Measurements from ENCODE around the gene WHRN. TPM values are rescaled to one million over a fixed set of nuclear protein-coding genes. Genes with fewer than 3 reads are reported as not detected.

Gene WHRN
- total RNA-seq, 4 donors from 2014 or later = 3.7 to 13.2 (median 6.0) TPM

- Histone ChIP-seq H3K27ac (no peak overlapping the region), H3K27me3 (peaks cover 0 to 25% of the 10 kb centered on the region in 2 donors), H3K9me3 (no peaks in the 10 kb centered on the region), H3K36me3 (no peaks in the 10 kb centered on the region), H3K4me3 (no peak overlapping the region), H3K4me1 (no peaks in the 10 kb centered on the region)
- TF ChIP-seq EP300 (IDR thresholded peaks at IDR 0.05) = no peak
- no peak for TF ChIP-seq CTCF (IDR thresholded peaks at IDR 0.05)
- no peak for TF ChIP-seq POLR2A (IDR thresholded peaks at IDR 0.05)
- no peak for DNase-seq (ENCODE audit: low spot score in 2 of 2)
- WGBS, 2 donors = 95 to 100% methylated on average over 1 of the region's 1 CpG
These were observed 12.8 kb upstream of the WHRN start for GRCh38 chr9:114518120-114518519.

- Histone ChIP-seq H3K36me3 (no peaks in the 10 kb centered on the region), H3K4me1 (no peaks in the 10 kb centered on the region), H3K27ac (no peak overlapping the region), H3K27me3 (peaks cover 0 to 16% of the 10 kb centered on the region in 2 donors), H3K4me3 (no peak overlapping the region), H3K9me3 (no peaks in the 10 kb centered on the region)
- TF ChIP-seq POLR2A (IDR thresholded peaks at IDR 0.05) (no peak), EP300 (IDR thresholded peaks at IDR 0.05) (no peak), CTCF (IDR thresholded peaks at IDR 0.05) (no peak)
- DNase-seq (ENCODE audit: low spot score in 2 of 2) = no peak
- 57 to 71% methylated on average over 7 of the region's 7 CpGs for WGBS, 2 donors
These were observed 11.6 kb upstream of the WHRN start for GRCh38 chr9:114516913-114517312.

GRCh38 chr9:114515528-114515927, 10.3 kb upstream of the WHRN start:
- Histone ChIP-seq H3K4me3 (no peak overlapping the region), H3K4me1 (no peaks in the 10 kb centered on the region), H3K9me3 (no peaks in the 10 kb centered on the region), H3K36me3 (no peaks in the 10 kb centered on the region), H3K27ac (no peak overlapping the region), H3K27me3 (peaks cover 0 to 20% of the 10 kb centered on the region in 2 donors)
- WGBS, 2 donors = 31 to 37% methylated on average over 3 of the region's 3 CpGs
- no peak for DNase-seq (ENCODE audit: low spot score in 2 of 2)
- TF ChIP-seq POLR2A (IDR thresholded peaks at IDR 0.05) (no peak), CTCF (IDR thresholded peaks at IDR 0.05) (no peak), EP300 (IDR thresholded peaks at IDR 0.05) (no peak)

GRCh38 chr9:114513959-114514267, 8.6 kb upstream of the WHRN start:
- Histone ChIP-seq H3K36me3 (no peaks in the 10 kb centered on the region), H3K4me3 (no peak overlapping the region), H3K27ac (no peak overlapping the region), H3K4me1 (no peaks in the 10 kb centered on the region), H3K9me3 (no peaks in the 10 kb centered on the region), H3K27me3 (peaks cover 0 to 19% of the 10 kb centered on the region in 2 donors)
- DNase-seq (ENCODE audit: low spot score in 2 of 2) = no peak
- 90 to 97% methylated on average over 1 of the region's 1 CpG for WGBS, 2 donors
- TF ChIP-seq CTCF (IDR thresholded peaks at IDR 0.05) (no peak), POLR2A (IDR thresholded peaks at IDR 0.05) (no peak), EP300 (IDR thresholded peaks at IDR 0.05) (no peak)

- no peak for TF ChIP-seq EP300 (IDR thresholded peaks at IDR 0.05)
- no peak for TF ChIP-seq POLR2A (IDR thresholded peaks at IDR 0.05)
- no peak for TF ChIP-seq CTCF (IDR thresholded peaks at IDR 0.05)
- WGBS, 2 donors = 71 to 79% methylated on average over 10 of the region's 10 CpGs
- H3K27me3 ChIP-seq = peaks cover 0 to 23% of the 10 kb centered on the region in 2 donors
- no peaks in the 10 kb centered on the region for H3K36me3 ChIP-seq
- no peaks in the 10 kb centered on the region for H3K9me3 ChIP-seq
- H3K4me1 ChIP-seq = no peaks in the 10 kb centered on the region
- H3K4me3 ChIP-seq = no peak overlapping the region
- no peak overlapping the region for H3K27ac ChIP-seq
- no peak for DNase-seq (ENCODE audit: low spot score in 2 of 2)
These were observed 8.0 kb upstream of the WHRN start for GRCh38 chr9:114513055-114513958.

Measured in tibial nerve (tissue), 4 donors.